MCF 10A (cell line): ENCODE results near the gene CHST7. TPM values are rescaled to one million over a fixed set of nuclear protein-coding genes. Genes with fewer than 3 reads are reported as not detected.

Source experiments
- BruUV-seq: library from RNA; stranded (reverse); fragments of 400-500 nt; replicated peaks from 2 replicates; lab custom pipeline; 2021; lab: Mats Ljungman, UMichigan
- CTCF ChIA-PET: fragments of 300-600 bp; sonication (Branson Sonifier 250); formaldehyde crosslinking; extraction: SDS; loops from one replicate; lab custom pipeline; 2021; ENCODE audit warnings: antibody characterized with exemption, inconsistent platforms; lab: Yijun Ruan, JAX
- POLR2A ChIA-PET: fragments of 300-600, 350-650 bp; sonication (Branson Sonifier 250); formaldehyde crosslinking; extraction: SDS; loops from one replicate; lab custom pipeline; 2020; ENCODE audit warnings: antibody characterized with exemption, inconsistent platforms; lab: Yijun Ruan, JAX
- DNase-seq: peaks from one replicate; pipeline ENCODE4 v3.0.0-alpha.2; 2018; ENCODE audit not compliant: unreplicated experiment
- H3K27ac Mint-ChIP-seq: one replicate; pipeline ENCODE4 v1.8.0; 2022; ENCODE audit warnings: mild to moderate bottlenecking, low read depth, mixed read lengths; ENCODE audit not compliant: unreplicated experiment
- H3K27me3 Mint-ChIP-seq: one replicate; pipeline ENCODE4 v1.8.0; 2022; ENCODE audit warnings: mixed read lengths; ENCODE audit not compliant: insufficient read depth, unreplicated experiment
- H3K36me3 Mint-ChIP-seq: one replicate; pipeline ENCODE4 v1.8.0; 2022; ENCODE audit warnings: mild to moderate bottlenecking, moderate library complexity, mixed read lengths; ENCODE audit not compliant: insufficient read depth, unreplicated experiment
- H3K4me1 Mint-ChIP-seq: one replicate; pipeline ENCODE4 v1.8.0; 2022; ENCODE audit warnings: mixed read lengths; ENCODE audit not compliant: insufficient read depth, unreplicated experiment
- H3K4me3 Mint-ChIP-seq: one replicate; pipeline ENCODE4 v1.8.0; 2022; ENCODE audit warnings: mild to moderate bottlenecking, moderate library complexity, mixed read lengths; ENCODE audit not compliant: unreplicated experiment
- H3K9me3 Mint-ChIP-seq: one replicate; pipeline ENCODE4 v1.8.0; 2022; ENCODE audit warnings: mixed read lengths; ENCODE audit not compliant: unreplicated experiment
- CTCF ChIP-seq: fragments of 200-600 bp; IDR thresholded peaks from one replicate; pipeline ENCODE4 v1.8.0; 2022; ENCODE audit warnings: antibody characterized with exemption, mild to moderate bottlenecking; ENCODE audit not compliant: unreplicated experiment
- intact Hi-C: fragments of 100-400 bp; cut with micrococcal nuclease; formaldehyde crosslinking; loops from 2 replicates; pipeline ENCODE4 v1.14.1; 2022
- total RNA-seq: library from RNA; stranded (reverse); gene quantifications from 2 replicates; pipeline ENCODE4 v1.2.3, GENCODE V29; 2022

The CHST7 gene
- total RNA-seq, 1 experiment from 2014 or later = 1.6 TPM

GRCh38 chrX:46588263-46588662 is 14.7 kb downstream of the CHST7 start:
- peaks cover 14% of the 10 kb centered on the region for H3K4me1 Mint-ChIP-seq
- peak; percentile 53 for DNase-seq
- intact Hi-C loops = loop anchor here (10.0 kb wide), 1 partner anchor 143 kb away; no protein-coding TSS in a partner anchor
- ChIA-PET POLR2A (interaction anchor here (0.6 to 1.7 kb wide), 3 partner anchors 26 to 252 kb away, joined by 3 to 5 read pairs (median 5); no protein-coding TSS in a partner anchor), CTCF (interaction anchor here (0.6 kb wide), 2 partner anchors 10 to 33 kb away, joined by 3 read pairs; no protein-coding TSS in a partner anchor)
- no TSS peak for BruUV-seq
- H3K27ac Mint-ChIP-seq = peak overlapping the region; percentile 42
- H3K4me3 Mint-ChIP-seq = peak overlapping the region; percentile 16
- no peaks in the 10 kb centered on the region for H3K9me3 Mint-ChIP-seq
- H3K27me3 Mint-ChIP-seq = peaks cover 25% of the 10 kb centered on the region
- TF ChIP-seq CTCF = no peak
- no peaks in the 10 kb centered on the region for H3K36me3 Mint-ChIP-seq

- CTCF ChIA-PET = interaction anchor here (0.6 to 1.4 kb wide), 4 partner anchors 52 to 508 kb away, joined by 3 to 6 read pairs (median 3); no protein-coding TSS in a partner anchor
- H3K27ac Mint-ChIP-seq = no peak overlapping the region
- peaks cover 25% of the 10 kb centered on the region for H3K27me3 Mint-ChIP-seq
- no peaks in the 10 kb centered on the region for H3K36me3 Mint-ChIP-seq
- no peak for TF ChIP-seq CTCF
- H3K4me1 Mint-ChIP-seq = peaks cover 8% of the 10 kb centered on the region
- no peak overlapping the region for H3K4me3 Mint-ChIP-seq
- no TSS peak for BruUV-seq
- intact Hi-C loops = loop anchor here (5.0 to 10.0 kb wide), 2 partner anchors 43 to 145 kb away; partner anchors contain the start of gene ZNF674
- H3K9me3 Mint-ChIP-seq = no peaks in the 10 kb centered on the region
- peak; percentile 85 for DNase-seq
- POLR2A ChIA-PET = interaction anchor here (0.8 to 1.7 kb wide), 4 partner anchors 9 to 443 kb away, joined by 3 to 5 read pairs (median 4); no protein-coding TSS in a partner anchor
Observed at GRCh38 chrX:46589977-46590723, 16.6 kb downstream of the CHST7 start.

GRCh38 chrX:46595084-46595483 is 21.5 kb downstream of the CHST7 start:
- peaks cover 46% of the 10 kb centered on the region for H3K27me3 Mint-ChIP-seq
- no peaks in the 10 kb centered on the region for H3K9me3 Mint-ChIP-seq
- CTCF ChIA-PET = interaction anchor here (0.7 to 1.6 kb wide), 2 partner anchors 13 to 436 kb away, joined by 3 to 4 read pairs; no protein-coding TSS in a partner anchor
- no peak for DNase-seq
- H3K36me3 Mint-ChIP-seq = no peaks in the 10 kb centered on the region
- no peak overlapping the region for H3K4me3 Mint-ChIP-seq
- intact Hi-C loops = no loop called here
- no peak for TF ChIP-seq CTCF
- POLR2A ChIA-PET = no interaction called here
- H3K4me1 Mint-ChIP-seq = no peaks in the 10 kb centered on the region
- no TSS peak for BruUV-seq
- H3K27ac Mint-ChIP-seq = no peak overlapping the region

- no peak overlapping the region for H3K27ac Mint-ChIP-seq
- POLR2A ChIA-PET = interaction anchor here (1.3 kb wide), 1 partner anchor 14 kb away, joined by 4 read pairs; no protein-coding TSS in a partner anchor
- BruUV-seq = no TSS peak
Observed at GRCh38 chrX:46597208-46597607, 23.6 kb downstream of the CHST7 start.

More at GRCh38 chrX:46597208-46597607, 23.6 kb downstream of the CHST7 start:
- Mint-ChIP-seq H3K4me3 (no peak overlapping the region), H3K4me1 (no peaks in the 10 kb centered on the region), H3K36me3 (no peaks in the 10 kb centered on the region), H3K9me3 (no peaks in the 10 kb centered on the region), H3K27me3 (peaks cover 67% of the 10 kb centered on the region)
- intact Hi-C loops = no loop called here
- no peak for TF ChIP-seq CTCF
- no peak for DNase-seq
- CTCF ChIA-PET = interaction anchor here (1.0 kb wide), 1 partner anchor 42 kb away, joined by 4 read pairs; no protein-coding TSS in a partner anchor
